ENCODE results near the gene RTP3.

GRCh38 chr3:46489381-46489780 is 8.4 kb upstream of the RTP3 start:
- TF ChIP-seq, protein P1, sequence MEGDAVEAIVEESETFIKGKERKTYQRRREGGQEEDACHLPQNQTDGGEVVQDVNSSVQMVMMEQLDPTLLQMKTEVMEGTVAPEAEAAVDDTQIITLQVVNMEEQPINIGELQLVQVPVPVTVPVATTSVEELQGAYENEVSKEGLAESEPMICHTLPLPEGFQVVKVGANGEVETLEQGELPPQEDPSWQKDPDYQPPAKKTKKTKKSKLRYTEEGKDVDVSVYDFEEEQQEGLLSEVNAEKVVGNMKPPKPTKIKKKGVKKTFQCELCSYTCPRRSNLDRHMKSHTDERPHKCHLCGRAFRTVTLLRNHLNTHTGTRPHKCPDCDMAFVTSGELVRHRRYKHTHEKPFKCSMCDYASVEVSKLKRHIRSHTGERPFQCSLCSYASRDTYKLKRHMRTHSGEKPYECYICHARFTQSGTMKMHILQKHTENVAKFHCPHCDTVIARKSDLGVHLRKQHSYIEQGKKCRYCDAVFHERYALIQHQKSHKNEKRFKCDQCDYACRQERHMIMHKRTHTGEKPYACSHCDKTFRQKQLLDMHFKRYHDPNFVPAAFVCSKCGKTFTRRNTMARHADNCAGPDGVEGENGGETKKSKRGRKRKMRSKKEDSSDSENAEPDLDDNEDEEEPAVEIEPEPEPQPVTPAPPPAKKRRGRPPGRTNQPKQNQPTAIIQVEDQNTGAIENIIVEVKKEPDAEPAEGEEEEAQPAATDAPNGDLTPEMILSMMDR (IDR thresholded peaks at IDR 0.05) = no peak
- TF ChIP-seq POLR2AphosphoS5 (IDR thresholded peaks at IDR 0.05) (no peak), POLR2A (IDR thresholded peaks at IDR 0.05) (no peak)

Measured in sigmoid colon (tissue), 4 donors.